ENCODE data around the gene MIPOL1.

The MIPOL1 gene

GRCh38 chr14:37329189-37330001, 131.7 kb downstream of the MIPOL1 start:
- H3K27me3 Mint-ChIP-seq (ENCODE audit: low read depth, poor library complexity), result peaks cover 4% of the 10 kb centered on the region
- H3K36me3 Mint-ChIP-seq (ENCODE audit: low read depth), result peaks cover 19% of the 10 kb centered on the region
- H3K27ac Mint-ChIP-seq, result no peak overlapping the region
- H3K9me3 Mint-ChIP-seq, result peaks cover 15% of the 10 kb centered on the region
- no peak overlapping the region for H3K4me3 Mint-ChIP-seq
- no peak for DNase-seq
- TF ChIP-seq CTCF (IDR thresholded peaks at IDR 0.05), result no peak
- H3K4me1 Mint-ChIP-seq, result no peaks in the 10 kb centered on the region

GRCh38 chr14:37330910-37331309, 133.2 kb downstream of the MIPOL1 start:
- Mint-ChIP-seq H3K4me3 (no peak overlapping the region), H3K27me3 (ENCODE audit: low read depth, poor library complexity) (peaks cover 4% of the 10 kb centered on the region)
- TF ChIP-seq CTCF (IDR thresholded peaks at IDR 0.05), result no peak

DNA sequence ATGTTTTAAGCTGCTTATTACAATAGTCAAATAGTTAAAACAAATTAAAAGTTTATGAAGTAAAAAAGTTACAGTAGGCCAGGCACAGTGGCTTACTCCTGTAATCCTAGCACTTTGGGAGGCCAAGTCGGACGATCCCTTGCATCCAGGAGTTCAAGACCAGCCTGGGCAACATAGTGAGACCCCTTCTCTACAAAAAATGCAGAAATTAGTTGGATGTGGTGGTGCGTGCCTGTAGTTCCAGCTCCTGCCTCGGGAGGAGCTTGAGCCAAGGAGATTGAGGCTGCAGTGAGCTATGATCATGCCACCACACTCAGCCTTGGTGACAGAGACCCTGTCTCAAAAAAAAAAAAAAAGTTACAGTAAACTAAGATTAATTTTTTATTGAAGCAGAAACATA, 142.6 kb downstream of the MIPOL1 start:
- H3K27ac Mint-ChIP-seq, result no peak overlapping the region
- no peaks in the 10 kb centered on the region for H3K4me1 Mint-ChIP-seq
- no peak for TF ChIP-seq CTCF (IDR thresholded peaks at IDR 0.05)
- peaks cover 14% of the 10 kb centered on the region for H3K36me3 Mint-ChIP-seq (ENCODE audit: low read depth)
- DNase-seq, result no peak
- no peak overlapping the region for H3K4me3 Mint-ChIP-seq
- no peaks in the 10 kb centered on the region for H3K9me3 Mint-ChIP-seq
- no peaks in the 10 kb centered on the region for H3K27me3 Mint-ChIP-seq (ENCODE audit: low read depth, poor library complexity)

More at GRCh38 chr14:37330910-37331309, 133.2 kb downstream of the MIPOL1 start:
- no peak for DNase-seq
- H3K9me3 Mint-ChIP-seq, result peaks cover 15% of the 10 kb centered on the region
- H3K4me1 Mint-ChIP-seq, result no peaks in the 10 kb centered on the region
- no peak overlapping the region for H3K27ac Mint-ChIP-seq
- H3K36me3 Mint-ChIP-seq (ENCODE audit: low read depth), result peaks cover 19% of the 10 kb centered on the region

DNA sequence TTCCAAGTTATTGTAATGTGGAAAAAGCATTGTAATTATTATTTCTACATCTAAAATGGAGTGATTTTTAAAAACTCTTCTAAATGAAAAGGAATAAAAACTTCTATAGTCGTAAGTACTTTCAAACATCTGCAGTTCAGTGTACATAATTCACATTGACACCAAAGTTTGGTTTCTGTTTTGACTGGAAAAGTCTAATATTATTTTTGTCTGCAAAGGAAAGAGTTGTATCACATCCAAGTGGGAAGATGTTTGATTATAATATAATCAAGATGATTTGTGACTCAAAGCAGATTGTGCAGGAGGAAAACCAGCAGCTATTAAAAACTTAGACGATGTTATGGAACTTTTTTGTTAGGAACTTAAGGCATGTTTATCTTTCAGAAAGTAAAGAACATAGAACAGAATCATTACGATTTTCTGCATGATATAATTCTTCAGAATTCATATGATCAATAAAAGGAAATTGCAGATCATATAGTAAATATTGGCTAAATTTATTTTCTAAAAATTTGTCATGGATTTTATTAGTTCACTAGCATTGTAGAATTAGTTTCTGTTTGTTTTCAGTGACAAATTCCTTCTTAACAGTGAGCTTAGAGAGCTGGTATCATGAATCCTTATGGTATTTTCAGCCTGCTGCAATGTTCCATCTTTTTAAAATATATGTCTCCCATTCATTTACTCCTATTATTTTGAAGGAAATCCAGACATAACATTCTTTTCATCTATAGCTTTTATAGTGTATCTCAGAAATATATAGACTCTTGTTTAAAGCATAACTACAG, 145.8 kb downstream of the MIPOL1 start:
- H3K27me3 Mint-ChIP-seq (ENCODE audit: low read depth, poor library complexity), result no peaks in the 10 kb centered on the region
- TF ChIP-seq CTCF (IDR thresholded peaks at IDR 0.05), result no peak
- no peaks in the 10 kb centered on the region for H3K4me1 Mint-ChIP-seq
- no peak overlapping the region for H3K4me3 Mint-ChIP-seq
- H3K36me3 Mint-ChIP-seq (ENCODE audit: low read depth), result peaks cover 21% of the 10 kb centered on the region
- H3K9me3 Mint-ChIP-seq, result peaks cover 8% of the 10 kb centered on the region
- no peak overlapping the region for H3K27ac Mint-ChIP-seq
- no peak for DNase-seq

GRCh38 chr14:37363661-37364060, 165.9 kb downstream of the MIPOL1 start:
- peaks cover 61% of the 10 kb centered on the region for H3K9me3 Mint-ChIP-seq
- no peak overlapping the region for H3K27ac Mint-ChIP-seq
- TF ChIP-seq CTCF (IDR thresholded peaks at IDR 0.05), result no peak
- peaks cover 5% of the 10 kb centered on the region for H3K4me1 Mint-ChIP-seq
- DNase-seq, result no peak
- H3K36me3 Mint-ChIP-seq (ENCODE audit: low read depth), result peaks cover 76% of the 10 kb centered on the region
- H3K4me3 Mint-ChIP-seq, result no peak overlapping the region
- no peaks in the 10 kb centered on the region for H3K27me3 Mint-ChIP-seq (ENCODE audit: low read depth, poor library complexity)
